Measurements from ENCODE around the gene CXCL10. TPM values are rescaled to one million over a fixed set of nuclear protein-coding genes. Genes with fewer than 3 reads are reported as not detected.

Gene CXCL10
- total RNA-seq, 2 experiments from 2014 or later, result not detected

- Histone ChIP-seq H3K27ac (ENCODE audit: low read depth in 1 of 2, low read length in 2 of 2) (no peak overlapping the region), H3K27me3 (ENCODE audit: control insufficient read depth in 1 of 2, insufficient read depth in 2 of 2, low read length in 2 of 2) (no peaks in the 10 kb centered on the region), H3K4me3 (ENCODE audit: low read length) (no peak overlapping the region), H3K36me3 (ENCODE audit: insufficient read depth, low read length) (no peaks in the 10 kb centered on the region), H3K9me3 (ENCODE audit: control insufficient read depth in 1 of 2, insufficient read depth in 1 of 2, low read length in 2 of 2) (no peaks in the 10 kb centered on the region), H3K4me1 (ENCODE audit: insufficient read depth, low read length) (no peaks in the 10 kb centered on the region)
- Mint-ChIP-seq H3K27me3 (peaks cover 9% of the 10 kb centered on the region), H3K4me1 (ENCODE audit: low read depth) (no peaks in the 10 kb centered on the region), H3K4me3 (no peak overlapping the region), H3K27ac (no peak overlapping the region), H3K9me3 (no peaks in the 10 kb centered on the region), H3K36me3 (ENCODE audit: low read depth) (no peaks in the 10 kb centered on the region)
- ChIA-PET POLR2A (interaction anchor here (0.7 kb wide), 1 partner anchor 36 kb away, joined by 3 read pairs; no protein-coding TSS in a partner anchor), CTCF (interaction anchor here (1.1 to 1.2 kb wide), 2 partner anchors 13 to 162 kb away, joined by 3 to 4 read pairs; no protein-coding TSS in a partner anchor)
- ATAC-seq (ENCODE audit: poor library complexity), result no peak
- no peak for TF ChIP-seq CTCF (IDR thresholded peaks at IDR 0.05)
- intact Hi-C loops (cut with DNase I, micrococcal nuclease), result no loop called here
- DNase-seq, result no peak
These were observed 35.0 kb upstream of the CXCL10 start for GRCh38 chr4:76058302-76058701.

- intact Hi-C loops (cut with DNase I, micrococcal nuclease), result no loop called here
These were observed 32.1 kb upstream of the CXCL10 start for GRCh38 chr4:76055421-76055820.

GRCh38 chr4:76055016-76055415 lies 31.7 kb upstream of the CXCL10 start:
- no peaks in the 10 kb centered on the region for H3K4me1 Mint-ChIP-seq (ENCODE audit: low read depth)
- ATAC-seq (ENCODE audit: poor library complexity) (no peak), DNase-seq (no peak)
- ChIA-PET POLR2A (no interaction called here), CTCF (no interaction called here)
- no peaks in the 10 kb centered on the region for H3K4me1 ChIP-seq (ENCODE audit: insufficient read depth, low read length)
- no peaks in the 10 kb centered on the region for H3K9me3 ChIP-seq (ENCODE audit: control insufficient read depth in 1 of 2, insufficient read depth in 1 of 2, low read length in 2 of 2)
- H3K27me3 ChIP-seq (ENCODE audit: control insufficient read depth in 1 of 2, insufficient read depth in 2 of 2, low read length in 2 of 2), result no peaks in the 10 kb centered on the region
- no peak for TF ChIP-seq CTCF (IDR thresholded peaks at IDR 0.05)
- no peak overlapping the region for H3K27ac ChIP-seq (ENCODE audit: low read depth in 1 of 2, low read length in 2 of 2)
- no peaks in the 10 kb centered on the region for H3K36me3 Mint-ChIP-seq (ENCODE audit: low read depth)
- H3K4me3 Mint-ChIP-seq, result no peak overlapping the region
- H3K36me3 ChIP-seq (ENCODE audit: insufficient read depth, low read length), result no peaks in the 10 kb centered on the region
- H3K27me3 Mint-ChIP-seq, result peaks cover 9% of the 10 kb centered on the region
- no peak overlapping the region for H3K4me3 ChIP-seq (ENCODE audit: low read length)
- intact Hi-C loops (cut with DNase I, micrococcal nuclease), result no loop called here
- no peak overlapping the region for H3K27ac Mint-ChIP-seq
- no peaks in the 10 kb centered on the region for H3K9me3 Mint-ChIP-seq

More at GRCh38 chr4:76055421-76055820, 32.1 kb upstream of the CXCL10 start:
- no peak for TF ChIP-seq CTCF (IDR thresholded peaks at IDR 0.05)
- H3K4me1 ChIP-seq (ENCODE audit: insufficient read depth, low read length), result no peaks in the 10 kb centered on the region
- ChIA-PET CTCF (no interaction called here), POLR2A (no interaction called here)
- no peak overlapping the region for H3K27ac ChIP-seq (ENCODE audit: low read depth in 1 of 2, low read length in 2 of 2)
- DNase-seq (no peak), ATAC-seq (ENCODE audit: poor library complexity) (no peak)
- no peak overlapping the region for H3K4me3 ChIP-seq (ENCODE audit: low read length)
- no peaks in the 10 kb centered on the region for H3K27me3 ChIP-seq (ENCODE audit: control insufficient read depth in 1 of 2, insufficient read depth in 2 of 2, low read length in 2 of 2)
- H3K27ac Mint-ChIP-seq, result no peak overlapping the region
- H3K27me3 Mint-ChIP-seq, result peaks cover 9% of the 10 kb centered on the region
- no peak overlapping the region for H3K4me3 Mint-ChIP-seq
- no peaks in the 10 kb centered on the region for H3K36me3 Mint-ChIP-seq (ENCODE audit: low read depth)
- no peaks in the 10 kb centered on the region for H3K9me3 Mint-ChIP-seq
- H3K36me3 ChIP-seq (ENCODE audit: insufficient read depth, low read length), result no peaks in the 10 kb centered on the region
- H3K4me1 Mint-ChIP-seq (ENCODE audit: low read depth), result no peaks in the 10 kb centered on the region
- H3K9me3 ChIP-seq (ENCODE audit: control insufficient read depth in 1 of 2, insufficient read depth in 1 of 2, low read length in 2 of 2), result no peaks in the 10 kb centered on the region
